Activated naive CD4-positive, alpha-beta T cell treated with anti-CD3 and anti-CD28 coated beads, Interleukin-2, amount 50 U/mL, for 16 hours (primary cell): ENCODE data around the gene SKI.
A peak's percentile ranks its signal among the peaks of the same experiment; 100 is the strongest.

Source experiments
- DNase-seq: peaks from one replicate; pipeline ENCODE4 v3.0.0-alpha.2; 2020

The SKI gene

DNA sequence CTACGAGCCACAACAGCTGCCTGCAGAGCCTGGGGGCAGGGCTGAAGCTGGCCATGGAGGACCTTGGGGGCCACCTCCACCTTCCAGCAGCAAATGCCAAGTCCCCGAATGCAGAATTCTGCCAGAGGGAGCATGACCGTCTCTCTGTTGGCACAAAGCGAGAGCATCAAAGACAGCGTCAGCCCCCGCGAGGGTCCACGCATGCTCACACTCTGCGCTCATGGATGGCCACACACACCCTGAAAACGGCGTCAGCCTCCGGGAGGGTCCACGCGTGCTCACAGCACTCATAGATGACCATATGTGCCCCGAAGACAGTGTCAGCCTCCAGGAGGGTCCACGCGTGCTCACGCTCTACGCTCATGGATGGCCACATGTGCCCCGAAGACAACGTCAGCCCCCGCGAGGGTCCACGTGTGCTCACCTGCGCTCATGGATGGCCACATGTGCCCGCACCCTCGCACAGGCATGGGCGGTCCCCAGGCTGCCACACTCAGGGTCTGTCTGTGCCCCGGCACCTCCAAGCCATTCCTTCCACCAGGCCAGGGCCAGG is 116.7 kb downstream of the SKI start:
- no peak for DNase-seq

- no peak for DNase-seq
Observed at GRCh38 chr1:2345297-2346075, 117.4 kb downstream of the SKI start.

- no peak for DNase-seq
Observed at GRCh38 chr1:2346691-2347408, 118.7 kb downstream of the SKI start.

GRCh38 chr1:2347409-2347785 is 119.3 kb downstream of the SKI start:
- peak; percentile 7 for DNase-seq

- no peak for DNase-seq
Observed at GRCh38 chr1:2347896-2348295, 119.8 kb downstream of the SKI start.

GRCh38 chr1:2348346-2349325 is 120.5 kb downstream of the SKI start:
- no peak for DNase-seq

GRCh38 chr1:2349806-2350205 is 121.7 kb downstream of the SKI start:
- no peak for DNase-seq

DNA sequence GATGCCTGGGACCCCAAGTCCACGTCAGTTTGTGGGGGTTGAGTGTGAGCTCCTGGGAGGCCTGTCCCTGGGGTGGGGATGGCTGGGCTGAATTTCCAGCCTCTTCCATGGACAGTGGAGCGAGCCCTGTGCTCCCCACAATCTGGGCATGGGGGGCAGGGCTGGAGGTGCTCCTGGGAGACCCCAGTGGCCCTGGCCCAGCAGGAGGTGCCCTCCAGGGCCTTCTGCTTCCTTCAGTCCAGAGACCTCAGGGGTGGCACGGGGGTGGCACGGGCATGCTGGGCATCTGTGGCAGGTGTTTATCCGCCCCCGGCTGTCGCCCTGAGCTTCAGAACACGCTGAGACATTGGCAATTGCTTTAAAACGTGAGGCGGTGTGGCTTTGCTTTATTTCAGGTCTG is 122.4 kb downstream of the SKI start:
- no peak for DNase-seq

GRCh38 chr1:2350911-2351655 is 123.0 kb downstream of the SKI start:
- DNase-seq: no peak

- DNase-seq: no peak
Observed at GRCh38 chr1:2351723-2352122, 123.6 kb downstream of the SKI start.

DNA sequence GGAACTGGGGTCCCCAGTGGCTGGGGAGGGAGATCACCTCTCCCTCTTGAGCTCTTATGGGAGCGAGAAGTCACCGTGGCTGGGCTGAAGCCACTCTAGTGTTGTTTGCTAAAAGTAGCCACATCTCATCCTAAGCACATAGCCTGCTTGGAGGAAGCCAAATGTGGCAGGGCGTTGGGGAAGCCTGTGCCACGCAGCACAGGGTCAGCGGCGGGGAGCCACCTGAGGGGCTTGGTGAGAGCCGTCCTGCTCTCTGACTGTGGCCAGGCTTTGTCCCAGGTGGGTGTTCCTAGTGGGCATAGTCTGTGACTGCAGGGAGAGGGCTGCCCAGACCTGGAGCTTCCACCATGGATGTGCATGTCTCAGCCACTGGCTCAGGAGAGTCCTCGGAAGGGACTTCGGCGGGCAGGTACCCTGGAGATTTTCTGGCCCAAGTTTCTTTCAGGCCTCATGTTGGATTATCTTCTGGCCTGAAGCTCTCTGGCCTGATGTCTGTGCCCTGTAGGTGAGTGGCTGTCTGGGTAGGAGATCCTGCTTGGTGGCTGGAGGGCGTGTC is 124.3 kb downstream of the SKI start:
- DNase-seq: no peak

GRCh38 chr1:2352897-2353550 is 124.9 kb downstream of the SKI start:
- no peak for DNase-seq

DNA sequence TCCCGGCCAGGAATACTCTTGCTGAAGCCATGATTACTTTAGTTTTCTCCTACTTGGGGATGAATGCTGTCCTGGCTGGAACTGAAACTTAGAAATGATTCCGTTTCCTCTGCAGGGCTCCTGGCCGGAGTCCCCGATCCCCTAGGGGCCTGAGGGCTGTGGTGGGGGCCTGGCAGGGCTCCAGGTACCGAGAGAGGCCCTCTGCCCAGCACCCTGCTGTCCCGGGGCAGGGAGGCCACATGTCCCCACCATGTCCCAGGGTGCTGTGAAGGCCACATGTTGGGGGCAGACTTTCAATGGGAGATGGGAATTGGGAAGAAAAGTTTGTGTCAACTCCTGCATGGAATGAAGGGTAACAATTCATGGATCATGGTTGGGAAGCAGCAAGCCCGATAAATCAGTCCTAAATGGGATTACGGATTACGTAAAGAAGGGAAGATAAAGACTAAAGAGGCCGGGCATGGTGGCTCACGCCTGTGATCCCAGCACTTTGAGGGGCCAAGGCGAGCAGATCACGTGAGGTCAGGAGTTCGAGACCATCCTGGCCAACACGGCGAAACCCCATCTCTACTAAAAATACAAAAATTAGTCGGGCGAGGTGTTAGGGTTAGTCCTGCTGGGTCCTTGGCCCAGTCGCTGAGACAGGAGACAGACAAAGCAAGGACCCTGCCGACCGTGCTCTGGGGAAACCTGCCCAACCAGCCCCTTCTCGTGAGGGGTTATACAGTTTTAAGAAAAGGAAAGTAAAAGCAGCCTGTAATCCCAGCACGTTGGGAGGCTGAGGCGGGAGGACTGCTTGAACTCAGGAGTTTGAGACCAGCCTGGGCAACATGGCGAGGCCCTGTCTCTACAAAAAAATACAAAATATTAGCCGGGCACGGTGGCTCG is 125.7 kb downstream of the SKI start:
- no peak for DNase-seq

GRCh38 chr1:2354511-2355372 is 126.6 kb downstream of the SKI start:
- DNase-seq: no peak

GRCh38 chr1:2355373-2356261 is 127.5 kb downstream of the SKI start:
- no peak for DNase-seq

GRCh38 chr1:2356401-2356800 is 128.3 kb downstream of the SKI start:
- DNase-seq: no peak

DNA sequence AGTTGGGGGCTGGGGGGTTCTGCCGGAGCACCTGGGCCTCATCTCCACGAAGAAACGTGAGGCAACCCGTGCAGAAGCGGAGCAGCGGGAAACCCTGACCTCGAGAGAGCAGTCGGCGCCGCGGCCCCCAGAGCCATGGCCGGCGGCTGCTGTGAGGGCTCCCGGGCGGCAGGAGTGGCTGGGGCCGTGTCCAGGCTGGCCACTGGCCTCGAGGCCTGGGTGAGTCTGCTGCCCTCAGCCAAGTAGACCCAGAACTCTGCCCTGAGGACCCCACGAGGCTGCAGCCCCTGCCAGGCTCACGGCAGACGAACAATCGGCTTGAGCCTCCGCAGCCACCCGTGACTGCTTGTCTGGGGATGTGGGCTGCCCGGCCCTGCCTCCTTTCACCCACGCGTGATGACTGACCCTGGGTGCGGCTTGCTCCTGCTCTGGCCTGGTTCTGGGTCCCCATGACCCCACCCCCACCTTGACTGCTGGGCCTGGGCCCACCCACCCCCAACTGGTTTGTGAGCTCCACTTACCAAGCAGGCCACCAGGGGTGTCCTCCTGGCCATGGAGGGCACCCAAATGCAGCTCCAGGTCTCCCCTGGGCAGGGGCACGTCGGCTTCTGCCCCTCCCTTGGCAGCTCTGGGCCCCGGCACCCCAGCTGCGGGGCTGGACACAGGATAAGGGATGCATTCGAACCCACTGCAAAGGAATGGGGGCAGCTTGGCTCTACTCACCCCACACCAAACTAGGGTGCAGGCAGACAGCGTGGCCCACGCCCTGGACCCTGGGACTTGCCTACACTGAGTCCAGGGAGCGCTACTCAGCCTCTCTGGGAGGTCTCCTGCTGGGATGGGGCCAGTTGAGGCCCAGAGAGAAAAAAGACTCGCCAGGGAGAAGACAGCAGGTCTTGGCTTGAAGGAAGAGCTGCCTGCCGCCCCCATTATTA is 129.1 kb downstream of the SKI start:
- no peak for DNase-seq
